HepG2 (cell line): Measurements from ENCODE around the gene NRL. TPM values are rescaled to one million over a fixed set of nuclear protein-coding genes. Genes with fewer than 3 reads are reported as not detected.

ENCODE experiments used
- ELF1 ChIP-seq: sonication (generic); formaldehyde crosslinking; IDR thresholded peaks from 2 replicates; pipeline ENCODE4 v1.4.0; 2020; ENCODE audit warnings: missing genetic modification reagents
- HDAC1 ChIP-seq: sonication (generic); formaldehyde crosslinking; IDR thresholded peaks from 2 replicates; pipeline ENCODE4 v1.5.1; 2020; ENCODE audit warnings: mild to moderate bottlenecking, missing genetic modification reagents
- HINFP ChIP-seq: sonication (generic); formaldehyde crosslinking; IDR thresholded peaks from 2 replicates; pipeline ENCODE4 v1.4.0; 2020; ENCODE audit warnings: low read depth, mild to moderate bottlenecking, missing genetic modification reagents
- JUN ChIP-seq: sonication (generic); formaldehyde crosslinking; IDR thresholded peaks from 2 replicates; pipeline ENCODE4 v1.4.0; 2020; ENCODE audit warnings: mild to moderate bottlenecking, missing genetic modification reagents
- KLF16 ChIP-seq, 2 experiments: sonication (generic) in 1 of 2; formaldehyde crosslinking in 1 of 2; IDR thresholded peaks; 2 replicates each; pipeline versions ENCODE4 v1.6.1 to v1.8.0; 2016 to 2023; ENCODE audit warnings: missing genetic modification reagents in 2 of 2, missing compliant biosample characterization in 1 of 2
- KLF6 ChIP-seq: IDR thresholded peaks from 2 replicates; pipeline ENCODE4 v1.8.0; 2016; ENCODE audit warnings: missing biosample characterization, missing genetic modification reagents
- MZF1 ChIP-seq: sonication (generic); formaldehyde crosslinking; IDR thresholded peaks from 2 replicates; pipeline ENCODE4 v1.8.1; 2023; ENCODE audit warnings: mild to moderate bottlenecking, missing genetic modification reagents, borderline replicate concordance
- NFIB ChIP-seq: sonication (generic); formaldehyde crosslinking; IDR thresholded peaks from 2 replicates; pipeline ENCODE4 v1.9.0; 2021; ENCODE audit warnings: missing genetic modification reagents, mild to moderate bottlenecking, borderline replicate concordance
- PHF21A ChIP-seq: sonication (generic); formaldehyde crosslinking; IDR thresholded peaks from 2 replicates; pipeline ENCODE4 v1.5.0; 2020; ENCODE audit warnings: mild to moderate bottlenecking, missing genetic modification reagents
- TRIM24 ChIP-seq: sonication (generic); formaldehyde crosslinking; IDR thresholded peaks from 2 replicates; pipeline ENCODE4 v1.8.0; 2022; ENCODE audit warnings: mild to moderate bottlenecking, missing genetic modification reagents
- ZBTB38 ChIP-seq: sonication (generic); formaldehyde crosslinking; IDR thresholded peaks from 2 replicates; pipeline ENCODE4 v1.5.1; 2020; ENCODE audit warnings: mild to moderate bottlenecking, missing genetic modification reagents
- ZNF234 ChIP-seq: sonication (generic); formaldehyde crosslinking; conservative IDR thresholded peaks from 2 replicates; pipeline ENCODE4 v1.5.1; 2020; ENCODE audit warnings: mild to moderate bottlenecking, missing genetic modification reagents
- ZNF44 ChIP-seq: sonication (generic); formaldehyde crosslinking; IDR thresholded peaks from 2 replicates; pipeline ENCODE4 v1.5.1; 2020; ENCODE audit warnings: mild to moderate bottlenecking, missing genetic modification reagents
- ZNF607 ChIP-seq: sonication (generic); formaldehyde crosslinking; IDR thresholded peaks from 2 replicates; pipeline ENCODE4 v1.5.1; 2020; ENCODE audit warnings: missing genetic modification reagents, mild to moderate bottlenecking, borderline replicate concordance
- polyA plus RNA-seq, 8 experiments: library from polyadenylated mRNA; depleted of rRNA in 3 of 8; stranded (reverse) in 7 of 8; unstranded in 1 of 8; fragments of >200 nt; fragmentation: Illumina TruSeq in 4 of 8; extraction: Trizol in 4 of 8; gene quantifications; 2 replicates each; pipeline versions ENCODE4 v1.2.1 to v1.2.3, GENCODE V29; 2011 to 2016; ENCODE audit warnings: low read depth in 4 of 8, missing spikeins in 1 of 8, mixed read lengths in 1 of 8; ENCODE audit not compliant: insufficient read depth in 1 of 8
- total RNA-seq, 5 experiments: library from RNA; depleted of rRNA; stranded (reverse); fragments of >200 nt; fragmentation: Illumina TruSeq; extraction: Trizol; gene quantifications; 2 replicates each; pipeline ENCODE4 v1.2.3, GENCODE V29; 2016; ENCODE audit warnings: low read depth in 1 of 5
- TF ChIP-seq, protein P1 (sequence below): sonication (generic); formaldehyde crosslinking; conservative IDR thresholded peaks from 2 replicates; pipeline ENCODE4 v1.4.0; 2020; ENCODE audit warnings: missing genetic modification reagents
- TF ChIP-seq, protein P2 (sequence below), 2 experiments: sonication (generic) in 1 of 2; formaldehyde crosslinking in 1 of 2; IDR thresholded peaks; 2 replicates each; pipeline versions ENCODE4 v1.6.1 to v1.9.0; 2014 to 2022; ENCODE audit warnings: antibody characterized with exemption in 1 of 2, borderline replicate concordance in 1 of 2, inconsistent platforms in 1 of 2, low read depth in 1 of 2, missing genetic modification reagents in 1 of 2

NRL gene
- total and polyA plus RNA-seq, 2 of the 13 experiments (the other 11 are each of a cell fraction or from before 2014, with no cell fraction given), result 2.5 to 4.7 TPM

DNA sequence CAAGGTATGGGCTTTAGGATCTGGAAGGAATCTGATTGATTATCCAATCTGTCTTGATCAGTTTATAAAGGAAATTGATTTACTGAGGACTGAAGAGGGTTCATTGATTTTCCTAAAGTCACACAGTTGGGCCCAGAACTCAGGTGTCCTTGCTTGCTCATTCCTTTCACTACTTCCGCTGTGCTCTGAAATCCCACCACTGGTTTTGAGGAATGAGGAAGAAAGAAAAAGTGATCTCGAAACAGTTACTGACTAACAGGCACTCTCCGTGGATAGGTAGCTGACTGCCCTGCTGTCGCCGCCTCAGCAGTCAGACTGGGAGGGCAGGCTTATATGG, 15.6 kb upstream of the NRL start, which contains the start of gene FITM1 (continued):
- TF ChIP-seq KLF6 (CRISPR knock-in tag) (no peak), ELF1 (CRISPR knock-in tag) (no peak), ZBTB38 (CRISPR knock-in tag) (peak; percentile 14; the same call in 1 of the 2 replicates), HINFP (CRISPR knock-in tag) (0 out of 2 replicates have a peak, but pooled peaks have one; percentile 9), NFIB (CRISPR knock-in tag) (peak; percentile 59; the same call in 1 of the 2 replicates), ZNF44 (CRISPR knock-in tag) (0 out of 2 replicates have a peak, but pooled peaks have one; percentile 17), JUN (CRISPR knock-in tag) (no peak), TRIM24 (peak; percentile 57; the same call in 1 of the 2 replicates), MZF1 (CRISPR knock-in tag) (0 out of 2 replicates have a peak, but pooled peaks have one; percentile 91), PHF21A (CRISPR knock-in tag) (no peak), KLF16 (CRISPR knock-in tag; IDR thresholded peaks at IDR 0.05) (no peak), ZNF234 (CRISPR knock-in tag) (no peak; the same call in 1 of the 2 replicates), ZNF607 (CRISPR knock-in tag) (0 out of 2 replicates have a peak, but pooled peaks have one; percentile 4), HDAC1 (CRISPR knock-in tag) (no peak)
- TF ChIP-seq, protein P1, sequence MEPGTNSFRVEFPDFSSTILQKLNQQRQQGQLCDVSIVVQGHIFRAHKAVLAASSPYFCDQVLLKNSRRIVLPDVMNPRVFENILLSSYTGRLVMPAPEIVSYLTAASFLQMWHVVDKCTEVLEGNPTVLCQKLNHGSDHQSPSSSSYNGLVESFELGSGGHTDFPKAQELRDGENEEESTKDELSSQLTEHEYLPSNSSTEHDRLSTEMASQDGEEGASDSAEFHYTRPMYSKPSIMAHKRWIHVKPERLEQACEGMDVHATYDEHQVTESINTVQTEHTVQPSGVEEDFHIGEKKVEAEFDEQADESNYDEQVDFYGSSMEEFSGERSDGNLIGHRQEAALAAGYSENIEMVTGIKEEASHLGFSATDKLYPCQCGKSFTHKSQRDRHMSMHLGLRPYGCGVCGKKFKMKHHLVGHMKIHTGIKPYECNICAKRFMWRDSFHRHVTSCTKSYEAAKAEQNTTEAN, result no peak
- TF ChIP-seq, protein P2, sequence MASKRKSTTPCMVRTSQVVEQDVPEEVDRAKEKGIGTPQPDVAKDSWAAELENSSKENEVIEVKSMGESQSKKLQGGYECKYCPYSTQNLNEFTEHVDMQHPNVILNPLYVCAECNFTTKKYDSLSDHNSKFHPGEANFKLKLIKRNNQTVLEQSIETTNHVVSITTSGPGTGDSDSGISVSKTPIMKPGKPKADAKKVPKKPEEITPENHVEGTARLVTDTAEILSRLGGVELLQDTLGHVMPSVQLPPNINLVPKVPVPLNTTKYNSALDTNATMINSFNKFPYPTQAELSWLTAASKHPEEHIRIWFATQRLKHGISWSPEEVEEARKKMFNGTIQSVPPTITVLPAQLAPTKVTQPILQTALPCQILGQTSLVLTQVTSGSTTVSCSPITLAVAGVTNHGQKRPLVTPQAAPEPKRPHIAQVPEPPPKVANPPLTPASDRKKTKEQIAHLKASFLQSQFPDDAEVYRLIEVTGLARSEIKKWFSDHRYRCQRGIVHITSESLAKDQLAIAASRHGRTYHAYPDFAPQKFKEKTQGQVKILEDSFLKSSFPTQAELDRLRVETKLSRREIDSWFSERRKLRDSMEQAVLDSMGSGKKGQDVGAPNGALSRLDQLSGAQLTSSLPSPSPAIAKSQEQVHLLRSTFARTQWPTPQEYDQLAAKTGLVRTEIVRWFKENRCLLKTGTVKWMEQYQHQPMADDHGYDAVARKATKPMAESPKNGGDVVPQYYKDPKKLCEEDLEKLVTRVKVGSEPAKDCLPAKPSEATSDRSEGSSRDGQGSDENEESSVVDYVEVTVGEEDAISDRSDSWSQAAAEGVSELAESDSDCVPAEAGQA (IDR thresholded peaks at IDR 0.05; ENCODE audit: low read depth), result no peak
- TF ChIP-seq, protein P2 (CRISPR knock-in tag; IDR thresholded peaks at IDR 0.05; ENCODE audit: borderline replicate concordance), result no peak
